ENCODE results near the gene RCAN3.
A peak's percentile ranks its signal among the peaks of the same experiment; 100 is the strongest.

Gene RCAN3

GRCh38 chr1:24553931-24554330 lies 51.3 kb downstream of the RCAN3 start:
- DNase-seq, result no peak

GRCh38 chr1:24554714-24555113 lies 52.1 kb downstream of the RCAN3 start:
- no peak for DNase-seq

GRCh38 chr1:24555591-24556413 lies 53.2 kb downstream of the RCAN3 start, which contains the start of gene NCMAP:
Gene NCMAP, plus strand, starts transcription at chr1:24556087. Its CDS starts 39,344 bp downstream, at chr1:24595431.
- DNase-seq, result no peak

- no peak for DNase-seq
Observed at GRCh38 chr1:24556414-24556795, 53.8 kb downstream of the RCAN3 start.

- DNase-seq, result no peak
Observed at GRCh38 chr1:24557220-24557619, 54.6 kb downstream of the RCAN3 start.

GRCh38 chr1:24557711-24558131 lies 55.1 kb downstream of the RCAN3 start:
- no peak for DNase-seq

- no peak for DNase-seq
Observed at GRCh38 chr1:24558455-24558854, 55.8 kb downstream of the RCAN3 start.

- peak; percentile 68 for DNase-seq
Observed at GRCh38 chr1:24558902-24559791, 56.5 kb downstream of the RCAN3 start.

- no peak for DNase-seq
Observed at GRCh38 chr1:24560361-24560760, 57.7 kb downstream of the RCAN3 start.

- peak; percentile 43 for DNase-seq
Observed at GRCh38 chr1:24562625-24563024, 60.0 kb downstream of the RCAN3 start.

- DNase-seq, result no peak
Observed at GRCh38 chr1:24564695-24565094, 62.1 kb downstream of the RCAN3 start.

- no peak for DNase-seq
Observed at GRCh38 chr1:24566236-24566867, 63.7 kb downstream of the RCAN3 start.

GRCh38 chr1:24567792-24568388 lies 65.3 kb downstream of the RCAN3 start:
- DNase-seq, result no peak

- DNase-seq, result no peak
Observed at GRCh38 chr1:24568475-24568874, 65.8 kb downstream of the RCAN3 start.

GRCh38 chr1:24570265-24571125 lies 67.9 kb downstream of the RCAN3 start:
- DNase-seq, result no peak

GRCh38 chr1:24572301-24572700 lies 69.7 kb downstream of the RCAN3 start:
- DNase-seq, result no peak

GRCh38 chr1:24575905-24576587 lies 73.4 kb downstream of the RCAN3 start:
- DNase-seq, result no peak

- no peak for DNase-seq
Observed at GRCh38 chr1:24578846-24579245, 76.2 kb downstream of the RCAN3 start.

GRCh38 chr1:24580756-24581155 lies 78.1 kb downstream of the RCAN3 start:
- no peak for DNase-seq

- no peak for DNase-seq
Observed at GRCh38 chr1:24584171-24584647, 81.6 kb downstream of the RCAN3 start.

GRCh38 chr1:24586119-24586518 lies 83.5 kb downstream of the RCAN3 start:
- DNase-seq, result no peak

Measured in NCI-H226 (cell line).